NB4 (cell line): ENCODE measurements around the gene PHRF1.

Source experiments
- MYC ChIP-seq: IDR thresholded peaks from 2 replicates; pipeline ENCODE4 v1.6.1; 2011; ENCODE audit warnings: low read depth, low read length
- POLR2A ChIP-seq: IDR thresholded peaks from 2 replicates; pipeline ENCODE4 v1.6.1; 2011; ENCODE audit warnings: mild to moderate bottlenecking; ENCODE audit not compliant: insufficient read length; ENCODE audit errors: extremely low read depth
- TF ChIP-seq, protein P1 (sequence below): IDR thresholded peaks from one replicate; pipeline ENCODE4 v1.5.1; 2012; ENCODE audit warnings: low read depth, low read length

DNA sequence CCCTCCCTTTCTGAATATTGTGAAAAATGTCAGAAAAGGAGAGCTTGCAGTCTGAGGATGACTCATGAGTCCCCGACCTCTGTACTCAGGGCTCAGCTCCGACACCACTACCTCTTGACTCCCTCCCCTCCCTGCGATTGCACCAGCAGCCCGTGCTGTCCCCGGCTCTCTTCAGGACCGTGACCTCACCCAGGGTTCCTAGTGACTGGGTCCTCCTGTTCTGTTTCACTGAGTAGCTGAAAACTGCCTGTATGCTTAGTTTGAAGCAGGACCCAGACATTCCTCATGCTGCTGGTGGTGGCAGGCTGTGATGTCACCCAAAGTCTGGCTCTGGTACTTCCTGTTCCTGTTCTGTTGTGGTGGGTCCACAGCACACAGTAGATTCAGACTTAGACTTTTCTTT, 11.7 kb downstream of the PHRF1 start:
- TF ChIP-seq MYC (peak; percentile 60), POLR2A (no peak)
- TF ChIP-seq, protein P1, sequence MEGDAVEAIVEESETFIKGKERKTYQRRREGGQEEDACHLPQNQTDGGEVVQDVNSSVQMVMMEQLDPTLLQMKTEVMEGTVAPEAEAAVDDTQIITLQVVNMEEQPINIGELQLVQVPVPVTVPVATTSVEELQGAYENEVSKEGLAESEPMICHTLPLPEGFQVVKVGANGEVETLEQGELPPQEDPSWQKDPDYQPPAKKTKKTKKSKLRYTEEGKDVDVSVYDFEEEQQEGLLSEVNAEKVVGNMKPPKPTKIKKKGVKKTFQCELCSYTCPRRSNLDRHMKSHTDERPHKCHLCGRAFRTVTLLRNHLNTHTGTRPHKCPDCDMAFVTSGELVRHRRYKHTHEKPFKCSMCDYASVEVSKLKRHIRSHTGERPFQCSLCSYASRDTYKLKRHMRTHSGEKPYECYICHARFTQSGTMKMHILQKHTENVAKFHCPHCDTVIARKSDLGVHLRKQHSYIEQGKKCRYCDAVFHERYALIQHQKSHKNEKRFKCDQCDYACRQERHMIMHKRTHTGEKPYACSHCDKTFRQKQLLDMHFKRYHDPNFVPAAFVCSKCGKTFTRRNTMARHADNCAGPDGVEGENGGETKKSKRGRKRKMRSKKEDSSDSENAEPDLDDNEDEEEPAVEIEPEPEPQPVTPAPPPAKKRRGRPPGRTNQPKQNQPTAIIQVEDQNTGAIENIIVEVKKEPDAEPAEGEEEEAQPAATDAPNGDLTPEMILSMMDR, result no peak
